NCI-H2227 (cell line): Measurements from ENCODE around the gene PON2.
"Not testable (repeated sequence)": the region's sequence is repeated elsewhere in the genome, so short reads cannot be mapped to it uniquely, and the experiment has no call there.

ENCODE experiments used
- DNase-seq: peaks from one replicate; lab custom pipeline; 2025; ENCODE audit not compliant: unreplicated experiment; lab: John Stamatoyannopoulos, UW

Gene PON2

GRCh38 chr7:95434557-95435421, at the start of gene PON2:
TSS of gene PON2 (minus strand) at chr7:95435028. CDS start at chr7:95434951, 77 bp downstream.
- peak; percentile 92 for DNase-seq

- no peak for DNase-seq
These were observed 47.6 kb upstream of the PON2 start for GRCh38 chr7:95482424-95482823.

GRCh38 chr7:95481271-95482165, 46.7 kb upstream of the PON2 start:
- no peak for DNase-seq

- no peak for DNase-seq
These were observed 45.3 kb upstream of the PON2 start for GRCh38 chr7:95479992-95480624.

- peak; percentile 87 for DNase-seq
These were observed 43.6 kb upstream of the PON2 start for GRCh38 chr7:95478272-95479037.

GRCh38 chr7:95476904-95477594, 42.2 kb upstream of the PON2 start:
- DNase-seq: peak; percentile 90

GRCh38 chr7:95476072-95476847, 41.4 kb upstream of the PON2 start:
- peak; percentile 43 for DNase-seq

GRCh38 chr7:95473276-95473985, 38.6 kb upstream of the PON2 start:
- peak; percentile 53 for DNase-seq

- no peak for DNase-seq
These were observed 37.8 kb upstream of the PON2 start for GRCh38 chr7:95472581-95473161.

GRCh38 chr7:95471071-95471470, 36.2 kb upstream of the PON2 start:
- peak; percentile 38 for DNase-seq

- peak; percentile 64 for DNase-seq
These were observed 35.6 kb upstream of the PON2 start for GRCh38 chr7:95470452-95470851.

GRCh38 chr7:95469848-95470247, 35.0 kb upstream of the PON2 start:
- peak; percentile 98 for DNase-seq

GRCh38 chr7:95469187-95469586, 34.4 kb upstream of the PON2 start:
- peak; percentile 20 for DNase-seq

- DNase-seq: no peak
These were observed 33.2 kb upstream of the PON2 start for GRCh38 chr7:95467912-95468607.

GRCh38 chr7:95460653-95461052, 25.8 kb upstream of the PON2 start:
- DNase-seq: not testable (repeated sequence)

- no peak for DNase-seq
These were observed 23.1 kb upstream of the PON2 start for GRCh38 chr7:95457947-95458346.

- DNase-seq: no peak
These were observed 19.7 kb upstream of the PON2 start for GRCh38 chr7:95454438-95455045.
